Type B pancreatic cell (in vitro differentiated cells): ENCODE measurements around the gene ETV3L. TPM values are rescaled to one million over a fixed set of nuclear protein-coding genes. Genes with fewer than 3 reads are reported as not detected.
"Not testable (repeated sequence)": the region's sequence is repeated elsewhere in the genome, so short reads cannot be mapped to it uniquely, and the experiment has no call there.

Experiments used
- DNase-seq: peaks from one replicate; pipeline ENCODE4 v3.0.0; 2021; ENCODE audit warnings: mixed read lengths; ENCODE audit not compliant: unreplicated experiment; ENCODE audit errors: extremely low spot score
- H3K27ac Mint-ChIP-seq: 2 replicates; pipeline ENCODE4 v1.8.0; 2021; ENCODE audit warnings: mild to moderate bottlenecking, mixed read lengths
- H3K27me3 Mint-ChIP-seq: 2 replicates; pipeline ENCODE4 v1.8.0; 2021; ENCODE audit warnings: mixed read lengths
- H3K36me3 Mint-ChIP-seq: 2 replicates; pipeline ENCODE4 v1.8.0; 2021; ENCODE audit warnings: mixed read lengths
- H3K4me1 Mint-ChIP-seq: one replicate; pipeline ENCODE4 v1.8.0; 2021; ENCODE audit warnings: mixed read lengths; ENCODE audit not compliant: unreplicated experiment
- H3K4me3 Mint-ChIP-seq: 2 replicates; pipeline ENCODE4 v1.8.0; 2021; ENCODE audit warnings: mild to moderate bottlenecking, mixed read lengths
- H3K9me3 Mint-ChIP-seq: 2 replicates; pipeline ENCODE4 v1.8.0; 2021; ENCODE audit warnings: mixed read lengths
- total RNA-seq: library from RNA; stranded (reverse); gene quantifications from 2 replicates; pipeline ENCODE4 v1.2.1, GENCODE V29; 2021; ENCODE audit warnings: low replicate concordance
- TF ChIP-seq, protein P1 (sequence below): fragments of 200-600 bp; sonication (generic); conservative IDR thresholded peaks from 2 replicates; pipeline ENCODE4 v1.5.0; 2021; ENCODE audit warnings: antibody characterized with exemption, mild to moderate bottlenecking

The ETV3L gene
- total RNA-seq, 1 donor from 2014 or later: not detected

DNA sequence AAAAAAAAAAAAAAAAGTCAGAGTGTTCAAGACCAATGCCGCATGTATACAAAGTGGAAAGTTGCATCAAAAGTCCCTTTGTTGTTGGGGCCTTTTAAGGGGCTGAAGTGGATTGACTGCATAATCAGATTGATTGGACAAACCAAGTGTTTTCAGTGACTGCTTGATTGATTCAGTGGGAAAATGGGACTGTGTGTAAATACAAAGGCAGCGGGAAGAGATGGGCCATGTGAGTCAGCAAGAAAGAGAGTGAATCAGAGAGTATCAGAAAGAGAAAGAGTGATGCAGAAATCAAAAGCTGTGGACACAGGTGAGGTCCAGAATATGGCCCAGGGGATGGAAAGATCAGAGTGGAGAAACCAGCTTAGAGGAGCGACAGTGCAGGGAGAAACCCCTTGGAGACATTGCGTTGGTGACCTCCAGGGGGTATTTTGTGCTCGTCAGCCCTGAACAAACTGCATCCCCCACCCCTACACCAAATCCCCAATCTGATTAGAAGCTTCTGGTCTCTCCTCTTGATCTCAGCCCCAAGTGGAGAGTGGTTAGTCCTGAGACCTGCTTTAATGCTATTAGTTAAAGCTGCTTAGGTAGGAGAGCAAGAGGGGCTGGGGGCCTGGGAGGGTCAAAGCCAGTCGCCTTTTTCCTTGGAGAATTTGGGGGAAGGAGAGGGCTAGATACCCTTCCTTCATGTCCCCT is 5.1 kb upstream of the ETV3L start:
- peaks cover 17% of the 10 kb centered on the region for H3K4me1 Mint-ChIP-seq
- H3K36me3 Mint-ChIP-seq: no peaks in the 10 kb centered on the region
- peaks cover 52% of the 10 kb centered on the region for H3K27me3 Mint-ChIP-seq
- DNase-seq: no peak
- no peaks in the 10 kb centered on the region for H3K9me3 Mint-ChIP-seq
- H3K4me3 Mint-ChIP-seq: no peak overlapping the region
- H3K27ac Mint-ChIP-seq: peak overlapping the region; percentile 5
- TF ChIP-seq, protein P1, sequence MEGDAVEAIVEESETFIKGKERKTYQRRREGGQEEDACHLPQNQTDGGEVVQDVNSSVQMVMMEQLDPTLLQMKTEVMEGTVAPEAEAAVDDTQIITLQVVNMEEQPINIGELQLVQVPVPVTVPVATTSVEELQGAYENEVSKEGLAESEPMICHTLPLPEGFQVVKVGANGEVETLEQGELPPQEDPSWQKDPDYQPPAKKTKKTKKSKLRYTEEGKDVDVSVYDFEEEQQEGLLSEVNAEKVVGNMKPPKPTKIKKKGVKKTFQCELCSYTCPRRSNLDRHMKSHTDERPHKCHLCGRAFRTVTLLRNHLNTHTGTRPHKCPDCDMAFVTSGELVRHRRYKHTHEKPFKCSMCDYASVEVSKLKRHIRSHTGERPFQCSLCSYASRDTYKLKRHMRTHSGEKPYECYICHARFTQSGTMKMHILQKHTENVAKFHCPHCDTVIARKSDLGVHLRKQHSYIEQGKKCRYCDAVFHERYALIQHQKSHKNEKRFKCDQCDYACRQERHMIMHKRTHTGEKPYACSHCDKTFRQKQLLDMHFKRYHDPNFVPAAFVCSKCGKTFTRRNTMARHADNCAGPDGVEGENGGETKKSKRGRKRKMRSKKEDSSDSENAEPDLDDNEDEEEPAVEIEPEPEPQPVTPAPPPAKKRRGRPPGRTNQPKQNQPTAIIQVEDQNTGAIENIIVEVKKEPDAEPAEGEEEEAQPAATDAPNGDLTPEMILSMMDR: no peak

GRCh38 chr1:157103268-157103667 is 3.7 kb upstream of the ETV3L start:
- Mint-ChIP-seq H3K27ac (no peak overlapping the region), H3K4me3 (no peak overlapping the region), H3K4me1 (peaks cover 17% of the 10 kb centered on the region), H3K27me3 (peaks cover 41% of the 10 kb centered on the region), H3K9me3 (no peaks in the 10 kb centered on the region), H3K36me3 (no peaks in the 10 kb centered on the region)
- TF ChIP-seq, protein P1: no peak
- DNase-seq: no peak

GRCh38 chr1:157101149-157101548 is 1.5 kb upstream of the ETV3L start:
- TF ChIP-seq, protein P1: no peak
- peaks cover 17% of the 10 kb centered on the region for H3K4me1 Mint-ChIP-seq
- no peak overlapping the region for H3K27ac Mint-ChIP-seq
- peaks cover 23% of the 10 kb centered on the region for H3K27me3 Mint-ChIP-seq
- no peak overlapping the region for H3K4me3 Mint-ChIP-seq
- H3K36me3 Mint-ChIP-seq: no peaks in the 10 kb centered on the region
- H3K9me3 Mint-ChIP-seq: no peaks in the 10 kb centered on the region
- DNase-seq: no peak

GRCh38 chr1:157098987-157099632 is 498 bp downstream of the ETV3L start:
- not testable (repeated sequence) for H3K27ac Mint-ChIP-seq, H3K4me1 Mint-ChIP-seq, H3K27me3 Mint-ChIP-seq, H3K36me3 Mint-ChIP-seq, H3K4me3 Mint-ChIP-seq, DNase-seq, H3K9me3 Mint-ChIP-seq

DNA sequence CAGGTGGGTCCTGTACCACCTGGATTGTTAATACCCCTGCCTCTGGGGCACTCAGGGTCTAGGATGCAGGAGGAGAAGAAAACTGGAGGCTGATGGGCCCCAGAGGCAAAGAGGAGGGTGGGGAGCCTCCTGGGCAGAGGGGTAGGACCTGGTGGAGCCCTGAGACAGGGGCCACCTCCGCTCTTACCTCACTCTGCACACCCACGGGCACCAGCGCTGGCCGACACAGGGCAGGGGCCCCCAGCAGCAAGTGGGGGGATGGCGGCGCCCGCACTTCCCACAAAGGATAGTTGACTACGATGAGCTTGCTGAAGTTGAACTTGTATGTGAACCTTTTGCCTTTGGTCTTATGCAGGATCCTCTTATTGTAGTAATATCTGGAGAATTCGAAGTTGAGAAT is 1.1 kb downstream of the ETV3L start:
- Mint-ChIP-seq H3K36me3 (no peaks in the 10 kb centered on the region), H3K9me3 (no peaks in the 10 kb centered on the region), H3K27me3 (peaks cover 4% of the 10 kb centered on the region), H3K4me1 (no peaks in the 10 kb centered on the region), H3K4me3 (no peak overlapping the region), H3K27ac (no peak overlapping the region)
- no peak for DNase-seq
- TF ChIP-seq, protein P1: no peak

- Mint-ChIP-seq H3K27me3 (peaks cover 4% of the 10 kb centered on the region), H3K4me3 (no peak overlapping the region), H3K4me1 (no peaks in the 10 kb centered on the region), H3K36me3 (no peaks in the 10 kb centered on the region), H3K9me3 (no peaks in the 10 kb centered on the region), H3K27ac (no peak overlapping the region)
- no peak for DNase-seq
- TF ChIP-seq, protein P1: no peak
These were observed 1.9 kb downstream of the ETV3L start for GRCh38 chr1:157097692-157098091.
